Activated T-cell treated with anti-CD3 and anti-CD28 coated beads for 1 hour (primary cell): ENCODE results near the gene KLHDC1.

Experiments
- DNase-seq: peaks from one replicate; pipeline ENCODE4 v3.0.0-alpha.2; 2020; ENCODE audit warnings: low read depth

The KLHDC1 gene

GRCh38 chr14:49783394-49784014, 90.6 kb downstream of the KLHDC1 start:
- no peak for DNase-seq

- no peak for DNase-seq
Observed at GRCh38 chr14:49786315-49786714, 93.4 kb downstream of the KLHDC1 start.

GRCh38 chr14:49792618-49793017, 99.7 kb downstream of the KLHDC1 start:
- no peak for DNase-seq

DNA sequence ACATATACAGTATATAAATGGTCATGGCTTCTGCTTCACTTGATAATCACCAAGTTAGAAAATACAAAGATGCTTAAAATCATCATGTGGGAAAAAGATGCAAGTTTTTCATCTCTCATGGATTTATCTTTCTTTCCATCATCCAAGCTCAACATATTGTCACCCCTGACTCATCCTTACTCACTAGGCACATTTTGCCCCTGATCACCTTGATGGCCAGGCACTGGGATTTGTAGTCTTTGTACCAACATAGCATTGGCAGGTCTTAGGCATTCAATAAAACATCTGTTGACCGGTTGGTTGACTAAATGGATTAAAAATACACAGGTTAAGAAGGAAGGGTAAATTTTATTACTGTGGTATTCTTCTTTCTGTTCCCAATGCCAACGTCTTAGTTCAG, 103.1 kb downstream of the KLHDC1 start:
- DNase-seq: no peak
